ENCODE data around the gene MBNL1. TPM values are rescaled to one million over a fixed set of nuclear protein-coding genes. Genes with fewer than 3 reads are reported as not detected.
"Not testable (repeated sequence)": the region's sequence is repeated elsewhere in the genome, so short reads cannot be mapped to it uniquely, and the experiment has no call there.

Gene MBNL1
- total and polyA plus RNA-seq, 3 donors from 2014 or later, result 36.5 to 167 (median 145) TPM

GRCh38 chr3:152395764-152396163 lies 127.0 kb downstream of the MBNL1 start:
- Histone ChIP-seq H3K9me3 (no peaks in the 10 kb centered on the region), H3K36me3 (ENCODE audit: low read depth, missing control alignments) (no peaks in the 10 kb centered on the region), H3K4me1 (peaks cover 18% of the 10 kb centered on the region), H3K4me3 (no peak overlapping the region), H3K27me3 (no peaks in the 10 kb centered on the region), H3K27ac (no peak overlapping the region)
- no peak for DNase-seq
- intact Hi-C loops (cut with DNase I; ENCODE audit: low total_unique reads), result no loop called here
- TF ChIP-seq CTCF (IDR thresholded peaks at IDR 0.05) (no peak), POLR2A (IDR thresholded peaks at IDR 0.05) (no peak)
- WGBS, 2 donors, result 97 to 100% methylated on average over 4 of the region's 4 CpGs

DNA sequence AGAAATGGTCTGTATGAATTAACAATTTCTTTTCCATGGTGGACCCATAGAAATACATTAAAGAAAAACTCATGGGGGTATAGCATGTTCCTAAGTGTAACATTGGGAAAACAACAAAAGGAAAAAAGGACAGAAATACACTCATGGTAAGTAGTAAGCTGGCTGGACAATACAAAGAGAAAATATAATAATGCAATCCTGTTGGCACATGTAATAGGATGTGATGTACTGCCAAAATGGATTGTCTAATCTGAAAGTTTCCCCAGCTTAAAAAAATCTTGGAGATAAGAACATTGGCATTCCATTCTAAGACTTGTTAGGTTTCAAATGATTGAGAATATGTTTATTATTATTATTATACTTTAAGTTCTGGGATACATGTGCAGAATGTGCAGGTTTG lies 128.1 kb downstream of the MBNL1 start:
- H3K36me3 ChIP-seq (ENCODE audit: low read depth, missing control alignments), result no peaks in the 10 kb centered on the region
- H3K9me3 ChIP-seq, result no peaks in the 10 kb centered on the region
- no peak overlapping the region for H3K27ac ChIP-seq
- peaks cover 18% of the 10 kb centered on the region for H3K4me1 ChIP-seq
- no peak overlapping the region for H3K4me3 ChIP-seq
- TF ChIP-seq POLR2A (IDR thresholded peaks at IDR 0.05), result no peak
- TF ChIP-seq CTCF (IDR thresholded peaks at IDR 0.05), result no peak
- intact Hi-C loops (cut with DNase I; ENCODE audit: low total_unique reads), result no loop called here
- no peak for DNase-seq
- H3K27me3 ChIP-seq, result no peaks in the 10 kb centered on the region

DNA sequence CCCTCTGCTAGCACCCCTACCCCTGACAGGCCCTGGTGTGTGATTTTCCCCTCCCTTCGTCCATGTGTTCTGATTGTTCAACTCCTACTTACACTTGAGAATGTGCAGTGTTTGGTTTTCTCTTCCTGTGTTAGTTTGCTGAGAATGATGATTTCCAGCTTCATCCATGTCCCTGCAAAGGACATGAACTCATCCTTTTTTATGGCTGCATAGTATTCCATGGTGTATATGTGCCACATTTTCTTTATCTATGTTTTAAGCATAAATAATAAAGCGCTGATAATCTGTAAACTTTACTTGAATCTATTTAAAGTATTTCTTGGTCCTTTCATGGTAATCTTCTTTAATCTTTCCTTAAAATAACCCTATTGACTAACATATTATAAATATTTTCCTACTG lies 128.6 kb downstream of the MBNL1 start:
- H3K36me3 ChIP-seq (ENCODE audit: low read depth, missing control alignments); H3K27ac ChIP-seq; H3K9me3 ChIP-seq; intact Hi-C loops (cut with DNase I; ENCODE audit: low total_unique reads); H3K4me3 ChIP-seq; H3K27me3 ChIP-seq; DNase-seq: not testable (repeated sequence)
- 91 to 94% methylated on average over 2 of the region's 2 CpGs for WGBS, 2 donors
- H3K4me1 ChIP-seq, result peaks cover 18% of the 10 kb centered on the region

GRCh38 chr3:152398495-152398894 lies 129.8 kb downstream of the MBNL1 start:
- no peak overlapping the region for H3K27ac ChIP-seq
- no peak for DNase-seq

GRCh38 chr3:152399374-152399773 lies 130.6 kb downstream of the MBNL1 start:
- intact Hi-C loops (cut with DNase I; ENCODE audit: low total_unique reads), result no loop called here
- no peaks in the 10 kb centered on the region for H3K27me3 ChIP-seq
- no peak for TF ChIP-seq CTCF (IDR thresholded peaks at IDR 0.05)
- no peak for TF ChIP-seq POLR2A (IDR thresholded peaks at IDR 0.05)
- H3K4me3 ChIP-seq, result no peak overlapping the region
- DNase-seq, result no peak
- peaks cover 24% of the 10 kb centered on the region for H3K4me1 ChIP-seq
- no peaks in the 10 kb centered on the region for H3K9me3 ChIP-seq
- no peak overlapping the region for H3K27ac ChIP-seq
- no peaks in the 10 kb centered on the region for H3K36me3 ChIP-seq (ENCODE audit: low read depth, missing control alignments)

More at GRCh38 chr3:152398495-152398894, 129.8 kb downstream of the MBNL1 start:
- Histone ChIP-seq H3K36me3 (ENCODE audit: low read depth, missing control alignments) (no peaks in the 10 kb centered on the region), H3K4me1 (peaks cover 16% of the 10 kb centered on the region), H3K27me3 (no peaks in the 10 kb centered on the region), H3K9me3 (no peaks in the 10 kb centered on the region), H3K4me3 (no peak overlapping the region)
- TF ChIP-seq POLR2A (IDR thresholded peaks at IDR 0.05) (no peak), CTCF (IDR thresholded peaks at IDR 0.05) (no peak)
- intact Hi-C loops (cut with DNase I; ENCODE audit: low total_unique reads), result no loop called here

All from testis (tissue), 3 donors.